HG03571 (cell line): Measurements from ENCODE around the gene GRIK3.

Experiments used
- ATAC-seq: cut with Tn5 transposase; IDR thresholded peaks from one replicate; pipeline ENCODE4 v1.9.1; 2021; ENCODE audit not compliant: unreplicated experiment

The GRIK3 gene

DNA sequence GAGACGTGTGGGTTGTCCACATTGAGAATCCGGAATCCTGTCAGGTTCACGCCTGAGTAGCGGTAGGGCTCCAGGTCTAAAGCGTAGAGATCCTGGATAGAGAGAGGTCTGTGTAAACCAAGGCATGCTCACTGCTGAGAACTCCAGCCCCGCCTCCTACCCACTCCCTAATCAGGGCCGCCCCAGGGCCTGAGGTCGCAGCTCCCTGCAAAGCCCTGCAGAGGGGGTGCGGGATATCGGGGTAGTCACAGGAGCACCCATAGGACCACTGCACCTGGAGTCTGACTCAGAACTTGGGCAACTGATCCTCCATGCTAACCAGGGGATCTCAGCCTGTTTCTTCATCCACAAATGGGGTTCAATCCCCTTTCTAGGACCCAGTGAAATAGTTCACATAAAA is 174.4 kb downstream of the GRIK3 start:
- no peak for ATAC-seq

DNA sequence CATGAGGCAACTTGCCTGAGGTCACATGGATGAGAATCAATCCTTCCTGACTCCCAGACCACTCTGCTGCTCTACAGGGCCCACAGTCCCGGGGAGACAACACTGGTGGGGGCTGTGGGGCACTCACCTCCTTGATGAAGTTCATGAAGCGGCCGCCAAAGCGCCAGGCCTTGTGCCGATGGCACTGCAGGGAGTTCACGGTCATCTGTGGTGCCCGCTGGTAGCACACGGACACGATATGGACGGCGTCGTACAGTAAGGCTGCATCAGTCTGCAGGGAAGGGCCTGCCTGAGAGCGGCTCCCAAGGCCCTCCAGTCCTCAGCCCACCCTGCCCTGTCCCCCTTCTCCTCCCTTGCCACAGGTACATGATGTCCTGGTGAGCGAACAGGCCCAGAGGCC is 175.3 kb downstream of the GRIK3 start:
- ATAC-seq, result no peak

DNA sequence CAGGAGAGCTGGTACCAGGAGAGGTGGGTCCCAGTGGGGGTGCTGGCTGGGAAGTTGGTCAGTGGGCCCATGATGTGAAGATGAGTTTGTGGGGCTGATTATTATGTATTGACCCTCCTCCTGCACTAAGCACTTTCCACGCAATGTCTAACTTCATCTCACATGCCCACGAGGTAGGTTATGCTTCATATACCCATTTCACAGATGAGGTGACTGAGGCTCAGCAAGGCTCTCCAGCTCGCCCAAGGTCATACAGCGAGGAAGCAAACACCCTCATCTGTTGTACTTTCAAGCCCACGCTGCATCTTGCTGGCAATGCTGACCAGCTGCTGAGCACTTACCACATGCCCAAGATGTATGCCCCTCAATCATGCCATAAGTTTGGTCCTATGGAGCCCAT is 175.8 kb downstream of the GRIK3 start:
- ATAC-seq, result no peak

DNA sequence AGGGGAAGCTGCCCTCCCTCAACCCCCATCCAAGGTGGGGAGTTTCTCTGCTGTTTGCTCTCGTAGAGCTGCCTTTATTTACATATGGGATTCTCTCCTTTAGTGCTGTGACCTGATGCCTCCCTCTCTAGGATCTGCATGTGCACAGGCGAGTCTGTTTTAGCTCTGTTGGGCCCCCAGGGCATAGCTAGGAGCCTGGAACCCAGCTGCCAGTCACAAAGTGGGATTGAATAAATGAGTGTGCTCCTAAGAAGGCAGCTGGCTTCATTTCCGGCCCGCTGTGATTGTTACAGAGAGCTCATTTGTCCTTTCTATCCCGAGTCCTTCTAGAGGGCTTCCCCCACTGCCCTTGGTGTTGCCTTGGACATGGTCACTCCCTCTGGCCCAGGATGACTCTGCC is 176.6 kb downstream of the GRIK3 start:
- no peak for ATAC-seq

DNA sequence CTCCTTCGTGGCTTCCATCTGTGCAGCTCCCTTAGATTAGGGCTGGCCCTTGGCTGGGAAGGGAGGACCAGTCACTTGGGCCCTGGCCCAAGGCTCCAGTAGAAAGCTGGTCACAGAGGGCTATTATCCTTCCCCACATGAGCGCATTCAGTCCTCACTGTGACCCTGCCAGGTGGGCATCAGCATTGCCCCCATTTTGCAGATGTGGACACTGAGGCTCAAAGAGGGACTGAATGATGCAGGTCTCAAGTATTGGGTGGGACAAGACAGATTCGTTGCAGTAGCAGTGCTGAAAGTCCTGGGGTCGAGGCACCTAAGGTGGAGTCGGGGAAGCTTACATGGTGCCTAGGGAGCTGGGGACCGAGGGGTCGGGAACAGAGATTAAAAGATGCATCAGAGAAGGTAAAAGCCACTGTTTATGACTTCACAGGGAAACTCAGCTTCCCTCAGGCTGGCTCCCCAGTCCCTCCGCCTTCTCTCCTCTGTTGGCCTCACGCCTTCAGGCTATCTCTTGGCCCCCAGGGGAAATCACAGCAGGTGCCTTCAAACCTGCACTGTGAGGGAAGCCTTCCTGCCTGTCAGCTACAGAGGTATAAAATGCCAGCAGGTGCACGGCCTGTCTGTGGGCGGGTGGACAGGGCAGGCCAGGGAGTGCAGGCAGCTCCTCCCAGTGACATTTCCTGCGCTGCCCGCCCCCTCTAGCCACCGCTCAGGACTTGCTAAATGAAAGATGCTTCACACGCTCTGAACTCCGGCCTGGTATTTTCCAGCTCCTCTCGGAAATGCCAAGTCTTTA is 178.4 kb downstream of the GRIK3 start:
- ATAC-seq, result no peak

DNA sequence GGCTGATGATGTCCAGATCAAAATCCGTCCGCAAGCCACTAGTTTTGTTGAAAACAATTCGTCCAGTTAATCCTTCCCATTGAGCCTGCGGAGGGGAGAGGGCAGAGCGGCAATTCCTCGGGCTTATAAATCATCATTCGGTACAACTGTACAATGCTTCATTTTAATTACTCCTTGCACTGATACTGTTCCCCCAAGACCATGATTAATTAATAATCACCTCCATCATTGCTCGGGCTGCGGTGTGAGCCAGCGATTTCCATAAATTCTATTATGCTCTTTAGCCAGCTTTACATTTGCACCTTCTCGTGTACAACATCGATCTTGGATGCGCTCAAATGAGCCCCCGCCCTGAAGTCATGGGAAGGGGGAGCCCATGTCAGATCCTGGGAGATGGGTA is 180.7 kb downstream of the GRIK3 start:
- ATAC-seq, result no peak

DNA sequence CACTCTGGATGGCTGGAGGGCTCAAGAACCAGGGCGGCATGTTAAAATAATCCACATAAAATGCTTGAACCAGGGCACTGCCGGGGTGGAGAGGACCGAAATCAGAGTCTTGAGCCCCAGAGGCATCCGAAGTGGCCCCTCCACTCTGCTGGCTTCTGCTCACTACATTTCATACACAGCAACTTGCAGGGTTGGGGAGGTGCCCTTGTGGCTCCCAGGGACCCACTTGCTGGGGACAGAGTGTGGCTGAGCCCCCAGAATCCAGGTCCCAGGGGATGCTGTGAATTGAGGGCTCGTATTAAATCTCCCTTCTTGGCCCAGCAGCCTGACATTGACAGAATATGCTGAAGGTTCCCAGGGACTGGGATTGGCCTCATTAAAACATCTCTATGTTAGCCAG is 181.7 kb downstream of the GRIK3 start:
- ATAC-seq, result no peak

DNA sequence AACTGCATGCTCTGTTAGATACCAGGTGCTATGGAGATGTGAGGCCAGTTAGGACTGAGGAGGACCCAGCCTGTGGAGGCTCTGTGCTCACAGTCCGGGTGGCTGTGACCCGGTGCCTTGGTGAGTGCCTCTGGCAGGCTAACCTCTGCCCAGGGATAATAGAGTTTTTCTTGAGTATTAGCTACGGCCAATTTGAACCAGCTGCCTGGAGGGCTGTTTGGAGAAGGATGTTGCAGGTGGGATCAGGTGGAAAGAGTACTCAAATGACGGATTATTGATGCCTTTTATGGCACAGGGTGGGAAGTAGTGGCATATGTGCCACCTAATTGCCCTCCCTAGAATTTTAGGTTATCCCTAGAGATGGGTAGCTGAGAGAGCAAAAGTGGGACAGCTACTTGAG is 182.7 kb downstream of the GRIK3 start:
- ATAC-seq, result no peak

DNA sequence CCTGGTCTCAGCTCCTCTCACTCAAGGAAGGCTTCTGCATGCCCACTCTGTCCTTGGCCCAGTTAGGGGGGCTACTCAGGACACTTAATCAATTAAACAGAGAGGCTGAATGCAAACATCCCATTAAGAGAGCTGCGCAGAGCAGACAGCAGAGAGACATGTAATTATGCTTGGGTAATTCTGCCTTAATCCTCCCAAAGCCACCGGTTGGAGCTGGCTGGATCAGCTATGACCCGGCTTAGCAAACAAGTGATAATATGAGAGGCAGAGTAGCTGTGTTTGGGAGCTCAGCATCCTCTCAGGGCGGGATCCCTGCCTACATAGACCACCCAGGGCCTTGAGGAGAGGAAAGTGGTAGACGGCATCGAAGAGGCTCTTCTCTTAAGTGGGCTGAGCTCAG is 183.2 kb downstream of the GRIK3 start:
- ATAC-seq, result no peak

DNA sequence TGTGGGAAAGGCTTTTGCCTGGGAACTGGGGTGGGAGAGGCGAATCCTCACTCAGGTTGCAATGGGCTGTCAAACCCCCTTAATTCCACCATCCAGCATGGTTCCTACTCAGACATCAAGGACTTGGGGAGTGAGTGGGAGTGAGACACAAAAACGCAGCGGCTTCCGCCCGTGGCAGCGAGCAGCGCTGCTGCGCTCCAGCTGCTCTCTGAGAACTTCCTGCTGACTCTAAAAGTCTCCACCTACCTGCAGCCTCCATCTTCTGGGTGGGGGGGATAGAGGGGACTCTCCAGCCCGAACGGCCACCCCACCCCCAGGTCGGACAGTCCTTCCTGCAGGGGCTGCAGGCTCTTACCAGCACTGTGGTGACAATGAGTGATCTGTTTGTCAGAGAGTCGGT is 184.4 kb downstream of the GRIK3 start:
- no peak for ATAC-seq

DNA sequence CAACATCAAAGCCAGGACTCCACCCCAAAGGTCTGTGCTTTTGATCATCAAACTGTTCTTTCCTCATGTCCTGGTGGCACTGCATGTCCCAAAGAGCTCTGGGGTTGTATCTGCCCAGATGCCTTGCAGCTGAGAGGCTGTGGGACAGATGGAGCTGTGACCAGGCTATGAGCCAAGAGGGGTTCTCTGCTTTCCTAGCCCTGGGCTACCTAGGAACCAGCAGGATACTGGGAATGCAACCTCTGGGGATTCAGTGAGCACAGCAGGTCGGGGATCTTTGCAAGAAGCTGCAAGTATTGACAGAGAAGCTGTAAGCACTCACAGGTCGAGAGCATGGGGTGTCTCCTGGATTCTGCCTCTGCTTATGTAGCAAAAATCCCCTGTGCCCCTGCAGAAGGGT is 186.6 kb downstream of the GRIK3 start:
- no peak for ATAC-seq

DNA sequence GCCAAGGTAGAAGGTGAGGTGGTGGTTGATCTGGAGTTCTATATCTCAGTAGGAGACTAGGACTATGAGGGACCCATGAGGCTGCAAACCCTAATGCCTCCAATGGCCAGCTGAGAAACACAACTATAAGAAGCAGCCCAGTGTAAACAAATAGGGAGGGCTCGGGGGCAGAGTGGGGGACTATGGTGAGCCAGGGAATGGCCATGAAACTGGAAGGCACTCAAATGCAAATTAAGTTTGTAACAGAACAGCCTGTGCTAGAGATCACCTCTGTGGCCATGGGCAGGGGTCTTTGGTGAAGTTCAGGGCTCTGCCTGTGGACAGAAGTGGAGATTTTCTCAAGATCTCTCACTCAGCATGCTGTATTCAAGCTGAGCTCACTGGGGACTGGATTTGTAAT is 187.1 kb downstream of the GRIK3 start:
- ATAC-seq, result no peak

DNA sequence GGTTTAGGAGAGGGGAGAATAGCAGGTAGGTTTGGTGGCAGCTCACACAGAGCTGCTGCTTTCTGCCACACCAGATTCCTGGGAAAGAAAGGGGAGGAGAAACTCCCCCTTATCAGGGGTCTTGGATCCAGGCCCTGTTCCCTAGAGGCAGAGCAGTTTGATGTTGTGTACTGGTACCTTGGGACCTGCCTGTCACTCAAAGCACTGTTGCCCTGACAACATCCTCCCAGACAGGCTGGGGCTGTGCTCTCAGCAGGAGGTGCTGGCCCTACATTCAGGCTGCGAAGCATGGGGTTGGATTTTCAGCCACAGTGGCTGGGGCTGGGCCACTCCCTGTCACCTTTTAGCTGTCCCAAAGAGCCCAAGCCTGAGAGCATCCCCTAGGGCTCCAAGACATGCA is 188.0 kb downstream of the GRIK3 start:
- ATAC-seq, result no peak

DNA sequence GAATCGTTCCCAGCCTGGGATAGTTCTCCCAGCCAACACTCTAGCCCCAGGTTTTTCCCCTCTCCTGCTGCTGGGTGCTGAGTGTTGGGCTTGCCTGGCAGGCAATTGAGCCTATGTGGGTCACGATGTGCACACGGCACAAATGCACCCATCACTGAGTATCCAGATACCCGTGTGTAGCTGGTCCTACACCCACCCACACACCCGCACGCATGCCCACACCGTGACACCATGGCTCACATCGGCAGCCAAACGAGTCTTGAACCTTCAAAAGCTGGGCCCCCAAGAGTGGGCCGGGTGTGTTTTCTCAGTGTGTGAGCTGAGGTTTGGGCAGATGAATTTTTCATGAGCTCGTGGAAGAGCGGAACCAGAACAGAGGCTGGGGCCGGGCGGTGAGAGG is 188.5 kb downstream of the GRIK3 start:
- no peak for ATAC-seq

DNA sequence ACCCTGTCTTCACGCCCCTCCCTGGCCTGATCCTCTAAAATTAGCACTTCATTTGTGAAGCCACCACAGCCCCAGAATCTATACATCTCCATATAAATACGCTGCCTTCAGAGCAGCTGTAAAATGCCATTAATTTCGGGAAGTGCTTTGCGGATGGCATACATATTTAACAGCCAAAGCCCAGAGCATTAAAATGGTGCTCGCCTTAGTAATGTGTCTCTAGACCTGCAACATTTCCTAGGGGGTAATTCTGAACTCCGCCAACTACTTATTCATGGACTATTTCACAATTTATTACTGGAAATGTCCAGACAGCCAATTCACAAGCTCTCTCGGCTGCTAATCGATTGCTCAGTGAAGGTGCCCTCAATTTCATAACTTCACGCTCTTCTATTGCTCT is 189.4 kb downstream of the GRIK3 start:
- no peak for ATAC-seq

DNA sequence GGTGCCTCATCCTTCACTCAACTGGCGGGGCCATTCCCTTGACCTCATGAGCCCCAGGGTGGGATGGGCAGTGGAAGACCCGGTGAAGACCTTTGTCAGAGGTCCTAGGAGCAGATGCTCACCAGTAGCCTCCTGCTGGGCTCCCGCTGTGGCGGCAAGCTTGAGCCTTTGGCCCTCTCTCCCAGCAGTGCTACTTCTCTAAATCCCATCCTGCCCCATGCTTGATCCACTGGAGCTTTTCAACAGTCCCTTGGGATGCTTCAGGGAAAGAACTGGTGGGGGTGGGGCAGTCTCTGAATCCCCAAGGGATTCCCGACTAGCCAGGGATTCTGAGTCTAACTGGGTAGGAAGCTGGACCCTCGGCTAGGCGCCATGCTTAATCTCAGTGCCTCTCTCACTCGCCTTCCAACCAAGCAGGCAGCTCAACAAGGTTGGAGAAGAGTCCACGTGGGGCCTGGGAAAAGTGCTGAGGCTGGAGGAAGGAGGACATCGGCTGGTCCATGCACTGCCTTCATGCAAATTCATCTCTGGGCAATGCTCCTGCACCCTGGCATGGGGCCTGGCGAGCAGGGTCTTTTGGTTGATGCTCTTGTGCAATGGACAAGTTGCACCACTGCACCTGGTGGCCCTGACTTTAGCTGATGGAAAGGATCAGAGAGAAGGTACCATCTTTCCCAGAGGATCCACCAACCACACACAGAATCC is 190.3 kb downstream of the GRIK3 start:
- no peak for ATAC-seq

DNA sequence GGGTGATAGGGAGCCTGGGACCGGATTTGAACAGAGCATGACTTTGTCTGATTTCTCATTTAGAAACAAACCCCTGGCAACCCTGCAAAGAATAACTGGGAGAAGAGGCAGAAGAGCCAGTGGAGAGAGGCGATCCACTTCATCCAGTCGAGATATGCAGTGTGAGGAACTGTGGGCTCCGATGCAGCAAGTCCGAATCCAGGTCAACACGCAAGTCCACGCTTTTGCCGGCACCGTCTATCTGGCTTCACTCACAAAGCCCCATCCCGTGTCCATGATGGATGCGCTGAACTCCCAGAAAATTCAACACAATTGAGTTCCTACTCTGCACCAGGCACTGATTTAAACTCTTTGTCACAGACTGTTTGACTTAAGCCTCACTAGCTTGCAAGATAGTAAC is 191.3 kb downstream of the GRIK3 start:
- no peak for ATAC-seq

DNA sequence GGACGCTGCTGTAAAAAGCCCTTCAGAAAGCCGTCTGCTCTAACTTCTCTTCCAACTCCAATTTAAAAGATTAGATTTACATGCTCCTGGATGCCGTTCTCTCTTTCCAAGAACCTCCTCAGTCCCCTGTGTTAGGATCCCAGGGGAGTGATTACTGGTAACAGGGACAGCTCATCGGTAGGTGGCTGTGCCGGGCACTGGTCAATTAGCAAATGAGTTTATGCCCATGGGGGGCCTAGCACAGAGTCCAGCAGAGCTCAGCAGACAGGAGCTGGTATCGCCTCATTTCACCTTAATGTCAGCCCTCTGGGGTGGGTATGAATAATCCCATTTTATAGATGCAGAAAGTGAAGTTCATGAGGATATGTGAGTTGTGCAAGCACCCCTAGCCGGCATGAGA is 191.9 kb downstream of the GRIK3 start:
- ATAC-seq, result no peak

DNA sequence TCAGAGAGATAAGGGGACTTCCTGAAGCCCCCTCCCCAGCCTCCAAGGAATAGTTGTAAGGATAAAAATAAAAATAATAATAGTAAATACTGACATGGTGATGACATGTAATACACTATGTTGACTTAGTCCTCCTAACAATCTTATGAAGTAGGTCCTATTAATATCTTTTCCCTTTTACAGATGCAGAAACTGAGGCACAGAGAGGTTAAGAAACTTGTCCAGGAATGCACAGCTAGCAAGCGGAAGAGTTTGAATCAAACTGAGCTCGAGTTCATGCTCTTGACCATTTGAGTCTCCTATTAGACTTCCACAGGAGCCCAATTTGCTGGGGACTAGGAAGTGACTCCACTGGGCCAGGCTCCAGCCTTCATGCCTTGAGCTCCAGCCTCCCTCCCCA is 194.8 kb downstream of the GRIK3 start:
- ATAC-seq, result no peak

DNA sequence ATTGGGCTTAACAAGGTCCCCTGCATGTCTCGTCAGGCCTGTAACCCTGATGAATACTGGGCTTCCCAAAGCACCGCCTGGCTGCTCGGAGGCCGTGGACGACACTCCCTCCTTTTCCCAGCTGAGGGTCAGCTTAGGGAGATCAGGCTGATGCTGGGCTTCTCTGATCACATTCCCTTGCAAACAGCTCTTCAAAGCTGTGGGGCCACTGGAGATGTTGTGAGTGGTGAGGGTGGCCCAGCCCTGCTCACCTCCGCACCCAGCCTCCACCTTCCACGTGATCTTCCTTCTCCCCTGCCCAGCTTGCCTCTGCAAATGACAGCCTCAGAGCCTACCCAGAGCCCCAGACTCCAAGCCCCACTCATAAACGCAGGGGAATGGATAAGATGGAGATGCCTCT is 195.4 kb downstream of the GRIK3 start:
- ATAC-seq, result no peak

DNA sequence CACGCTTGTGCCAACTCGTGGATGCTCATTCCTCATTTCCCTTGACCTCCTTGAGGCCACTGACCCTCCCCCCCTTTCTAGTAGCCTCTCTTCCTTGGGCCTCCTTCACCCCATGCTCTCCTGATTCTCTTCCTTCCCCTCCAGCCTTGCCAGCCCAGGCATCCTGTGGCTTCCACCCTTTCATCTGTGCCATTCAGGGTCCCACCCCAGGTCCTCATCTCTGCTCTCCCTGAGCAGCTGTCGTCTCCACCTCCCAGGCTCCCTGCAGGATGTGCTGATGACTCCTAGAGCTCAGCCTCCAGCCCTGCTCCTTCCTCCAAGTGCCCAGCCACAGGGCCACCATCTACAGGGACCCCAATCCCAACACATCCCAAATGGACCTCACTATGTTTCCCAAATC is 197.4 kb downstream of the GRIK3 start:
- no peak for ATAC-seq

DNA sequence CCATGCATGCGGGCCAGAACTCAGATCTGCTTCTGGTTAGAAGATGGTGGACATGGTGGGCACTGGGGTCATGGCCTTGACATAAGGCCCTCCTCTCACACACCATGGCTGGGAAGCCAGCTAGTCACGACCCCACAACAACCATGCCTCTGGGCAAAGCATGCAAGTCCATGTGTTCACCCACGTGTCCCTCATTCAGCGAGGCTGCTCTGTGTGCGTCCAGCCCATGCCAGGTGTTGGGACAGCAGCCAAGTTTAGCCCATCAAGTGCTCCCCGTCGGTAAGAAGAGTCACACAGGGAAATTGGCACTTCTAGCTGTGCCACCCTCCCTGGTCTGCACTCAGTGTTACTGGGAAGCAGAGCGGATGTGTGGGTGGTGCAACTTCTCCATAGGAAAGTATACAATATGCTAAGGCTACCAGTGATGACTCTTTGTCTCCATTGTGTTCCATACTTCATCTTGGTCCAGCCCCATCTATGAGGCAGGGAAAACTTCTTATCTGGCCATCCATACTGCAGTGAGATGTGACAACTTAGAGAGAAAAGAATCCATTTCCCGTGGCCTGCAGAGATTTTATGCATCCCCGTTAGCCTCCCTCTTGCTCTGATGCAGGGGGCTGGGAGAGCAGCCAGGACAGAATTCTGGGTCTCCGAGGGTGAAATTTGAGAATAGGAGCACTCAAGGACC is 198.0 kb downstream of the GRIK3 start:
- ATAC-seq, result no peak
